Endothelial cell of umbilical vein (primary cell): ENCODE results near the gene COMP. TPM values are rescaled to one million over a fixed set of nuclear protein-coding genes. Genes with fewer than 3 reads are reported as not detected.

Experiments
- BruUV-seq: library from RNA; stranded (reverse); fragments of 400-500 nt; replicated peaks from 2 replicates; lab custom pipeline; 2021; lab: Mats Ljungman, UMichigan
- CTCF ChIA-PET: fragments of 300-600, 350-600 bp; sonication (Branson Sonifier 250); formaldehyde crosslinking; loops from one replicate; lab custom pipeline; 2021; ENCODE audit warnings: antibody characterized with exemption, inconsistent platforms; lab: Charles Lee
- POLR2A ChIA-PET: fragments of 300-600, 350-600 bp; sonication (Branson Sonifier 250); formaldehyde crosslinking; loops from one replicate; lab custom pipeline; 2021; ENCODE audit warnings: antibody characterized with exemption, inconsistent platforms; lab: Charles Lee
- DNase-seq: peaks from one replicate; pipeline ENCODE4 v3.0.0-alpha.2; 2011; ENCODE audit warnings: low read depth, low spot score
- FAIRE-seq: peaks from 2 replicates; lab custom pipeline; 2011; peaks lifted over from hg19 to GRCh38; lab: Jason Lieb, UNC
- H2AFZ ChIP-seq: 2 replicates; pipeline ENCODE4 v1.6.0; 2012; ENCODE audit warnings: low read depth, low read length, control low read depth, inconsistent platforms
- H3K27ac ChIP-seq: 2 replicates; pipeline ENCODE4 v1.5.1; 2011; ENCODE audit warnings: low read depth, mild to moderate bottlenecking, control low read depth, low read length, moderate library complexity; ENCODE audit not compliant: insufficient read depth
- H3K27me3 ChIP-seq, 2 experiments: 2 replicates each; pipeline versions ENCODE4 v1.6.0 to v1.6.1; 2011; ENCODE audit warnings: low read length in 2 of 2, mixed read lengths in 1 of 2; ENCODE audit not compliant: control insufficient read depth in 2 of 2, insufficient read depth in 2 of 2
- H3K36me3 ChIP-seq, 2 experiments: 2 replicates in 1 of 2; 3 replicates in 1 of 2; pipeline ENCODE4 v1.5.1; 2011; ENCODE audit warnings: low read length in 2 of 2, mild to moderate bottlenecking in 1 of 2, moderate library complexity in 1 of 2; ENCODE audit not compliant: control insufficient read depth in 2 of 2, insufficient read depth in 2 of 2; ENCODE audit errors: extremely low read depth in 1 of 2
- H3K4me1 ChIP-seq: 3 replicates; pipeline ENCODE4 v1.5.1; 2011; ENCODE audit warnings: mild to moderate bottlenecking, low read length; ENCODE audit not compliant: control insufficient read depth, insufficient read depth; ENCODE audit errors: extremely low read depth
- H3K4me2 ChIP-seq: 2 replicates; pipeline ENCODE4 v1.6.1; 2011; ENCODE audit warnings: low read length, control low read depth, mixed read lengths; ENCODE audit not compliant: insufficient read depth
- H3K4me3 ChIP-seq, 3 experiments: fragments of 200-600 bp in 1 of 3; sonication (generic), shearing (Covaris generic) in 1 of 3; replicated peaks in 1 of 3; 2 replicates each; pipeline ENCODE4 v1.5.1; 2011 to 2016; ENCODE audit warnings: control low read depth in 3 of 3, low read length in 3 of 3, mild to moderate bottlenecking in 2 of 3, inconsistent platforms in 1 of 3, low read depth in 1 of 3, moderate library complexity in 1 of 3; ENCODE audit not compliant: insufficient read depth in 1 of 3
- H3K79me2 ChIP-seq: 2 replicates; pipeline ENCODE4 v1.6.0; 2012; ENCODE audit warnings: low read length, inconsistent platforms; ENCODE audit not compliant: control insufficient read depth, insufficient read depth
- H3K9ac ChIP-seq: replicated peaks from 2 replicates; pipeline ENCODE3; 2011; ENCODE audit warnings: low read length, control low read depth; ENCODE audit not compliant: insufficient read depth; ENCODE audit errors: extremely low read depth
- H3K9me1 ChIP-seq: replicated peaks from 3 replicates; pipeline ENCODE4 v1.6.0; 2011; ENCODE audit warnings: mild to moderate bottlenecking, low read length; ENCODE audit not compliant: control insufficient read depth, insufficient read depth; ENCODE audit errors: extremely low read depth
- H3K9me3 ChIP-seq: replicated peaks from 2 replicates; pipeline ENCODE4 v1.5.1; 2012; ENCODE audit warnings: low read length, inconsistent platforms; ENCODE audit not compliant: control insufficient read depth, insufficient read depth
- H4K20me1 ChIP-seq: replicated peaks from 2 replicates; pipeline ENCODE3; 2011; ENCODE audit warnings: mild to moderate bottlenecking, low read length; ENCODE audit not compliant: control insufficient read depth, insufficient read depth; ENCODE audit errors: extremely low read depth
- EZH2 ChIP-seq: IDR thresholded peaks from 2 replicates; pipeline ENCODE4 v1.6.1; 2012; ENCODE audit warnings: borderline replicate concordance, low read depth, mild to moderate bottlenecking, moderate library complexity, low read length, inconsistent platforms; ENCODE audit not compliant: severe bottlenecking
- FOS ChIP-seq: IDR thresholded peaks from 2 replicates; pipeline ENCODE4 v1.6.1; 2011; ENCODE audit warnings: mild to moderate bottlenecking, low read length, moderate library complexity, borderline replicate concordance; ENCODE audit not compliant: insufficient read depth
- POLR2A ChIP-seq: IDR thresholded peaks from 2 replicates; pipeline ENCODE4 v1.6.1; 2012; ENCODE audit warnings: low read depth, mild to moderate bottlenecking, control low read depth, low read length
- POLR2AphosphoS5 ChIP-seq: IDR thresholded peaks from 2 replicates; pipeline ENCODE4 v1.6.1; 2012; ENCODE audit warnings: low read depth, mild to moderate bottlenecking, control low read depth, low read length, moderate library complexity; ENCODE audit not compliant: insufficient read depth
- dilution Hi-C: fragments of 300-500 bp; cut with MboI; formaldehyde crosslinking; loops from one replicate; pipeline ENCODE4 v1.15.0; 2019; ENCODE audit warnings: low sequenced_read_pairs; ENCODE audit not compliant: extremely low pct_ligation_motif_present
- intact Hi-C: fragments of 100-400 bp; cut with micrococcal nuclease; formaldehyde crosslinking; loops from one replicate; pipeline ENCODE4 v1.10.0; 2022
- polyA plus RNA-seq, 4 experiments: library from polyadenylated mRNA; depleted of rRNA in 3 of 4; stranded (reverse) in 3 of 4; unstranded in 1 of 4; fragments of >200 nt; gene quantifications; 2 replicates each; pipeline versions ENCODE4 v1.2.1 to v1.2.3, GENCODE V29; 2011 to 2012; ENCODE audit warnings: missing spikeins in 1 of 4
- total RNA-seq: library from RNA; stranded (reverse); gene quantifications from 2 replicates; pipeline ENCODE4 v1.2.3, GENCODE V29; 2021
- TF ChIP-seq, protein P1 (sequence below), 2 donors: IDR thresholded peaks; 1 replicate in 1 of 2; 2 replicates in 1 of 2; pipeline ENCODE4 v1.5.1; 2011; ENCODE audit warnings: low read length in 2 of 2, mild to moderate bottlenecking in 2 of 2, moderate library complexity in 2 of 2, control low read depth in 1 of 2, inconsistent platforms in 1 of 2, low read depth in 1 of 2; ENCODE audit not compliant: insufficient read depth in 1 of 2; ENCODE audit errors: extremely low read depth in 1 of 2

COMP gene
- total and polyA plus RNA-seq, 2 donors (not counting 3 experiments of a cell fraction or from before 2014, with no cell fraction given), result not detected

- no TSS peak for BruUV-seq
- Histone ChIP-seq H3K27me3 (no peaks in the 10 kb centered on the region), H3K36me3 (no peaks in the 10 kb centered on the region), H2AFZ (no peak overlapping the region), H3K27ac (no peak overlapping the region), H3K4me2 (no peak overlapping the region), H3K9ac (no peak overlapping the region), H3K4me1 (no peaks in the 10 kb centered on the region), H3K9me3 (no peaks in the 10 kb centered on the region), H3K79me2 (no peaks in the 10 kb centered on the region), H4K20me1 (no peaks in the 10 kb centered on the region), H3K9me1 (no peaks in the 10 kb centered on the region), H3K4me3 (no peak overlapping the region)
- TF ChIP-seq FOS (no peak), POLR2AphosphoS5 (no peak), EZH2 (no peak), POLR2A (no peak)
- TF ChIP-seq, protein P1, sequence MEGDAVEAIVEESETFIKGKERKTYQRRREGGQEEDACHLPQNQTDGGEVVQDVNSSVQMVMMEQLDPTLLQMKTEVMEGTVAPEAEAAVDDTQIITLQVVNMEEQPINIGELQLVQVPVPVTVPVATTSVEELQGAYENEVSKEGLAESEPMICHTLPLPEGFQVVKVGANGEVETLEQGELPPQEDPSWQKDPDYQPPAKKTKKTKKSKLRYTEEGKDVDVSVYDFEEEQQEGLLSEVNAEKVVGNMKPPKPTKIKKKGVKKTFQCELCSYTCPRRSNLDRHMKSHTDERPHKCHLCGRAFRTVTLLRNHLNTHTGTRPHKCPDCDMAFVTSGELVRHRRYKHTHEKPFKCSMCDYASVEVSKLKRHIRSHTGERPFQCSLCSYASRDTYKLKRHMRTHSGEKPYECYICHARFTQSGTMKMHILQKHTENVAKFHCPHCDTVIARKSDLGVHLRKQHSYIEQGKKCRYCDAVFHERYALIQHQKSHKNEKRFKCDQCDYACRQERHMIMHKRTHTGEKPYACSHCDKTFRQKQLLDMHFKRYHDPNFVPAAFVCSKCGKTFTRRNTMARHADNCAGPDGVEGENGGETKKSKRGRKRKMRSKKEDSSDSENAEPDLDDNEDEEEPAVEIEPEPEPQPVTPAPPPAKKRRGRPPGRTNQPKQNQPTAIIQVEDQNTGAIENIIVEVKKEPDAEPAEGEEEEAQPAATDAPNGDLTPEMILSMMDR (IDR thresholded peaks at IDR 0.05; ENCODE audit: extremely low read depth in 1 of 2, insufficient read depth in 1 of 2, low read depth in 1 of 2, low read length in 2 of 2), result no peak
- CTCF ChIA-PET, result interaction anchor here (0.9 kb wide), 2 partner anchors 18 to 143 kb away, joined by 3 read pairs; no protein-coding TSS in a partner anchor
- dilution Hi-C loops, result no loop called here
- DNase-seq (no peak), FAIRE-seq (no peak)
- POLR2A ChIA-PET, result no interaction called here
- intact Hi-C loops, result no loop called here
Observed at GRCh38 chr19:18737337-18737953, 53.7 kb downstream of the COMP start.
